Mesodermal cell (in vitro differentiated cells): ENCODE results near the gene EPB41.
"Not testable (repeated sequence)": the region's sequence is repeated elsewhere in the genome, so short reads cannot be mapped to it uniquely, and the experiment has no call there.

ENCODE experiments used
- H3K27ac ChIP-seq: 2 replicates; pipeline ENCODE4 v1.7.0; 2013; ENCODE audit warnings: mild to moderate bottlenecking, low read depth, low read length, moderate library complexity; ENCODE audit not compliant: severe bottlenecking
- H3K36me3 ChIP-seq: 2 replicates; pipeline ENCODE4 v1.7.1; 2013; ENCODE audit warnings: mild to moderate bottlenecking, low read length, moderate library complexity; ENCODE audit not compliant: control insufficient read depth, insufficient read depth
- H3K4me1 ChIP-seq: one replicate; pipeline ENCODE4 v1.7.1; 2013; ENCODE audit warnings: mild to moderate bottlenecking, low read length; ENCODE audit not compliant: insufficient read depth, control insufficient read depth, poor library complexity, severe bottlenecking
- H3K4me3 ChIP-seq: 2 replicates; pipeline ENCODE4 v1.7.0; 2013; ENCODE audit warnings: low read length, control low read depth, mild to moderate bottlenecking; ENCODE audit not compliant: insufficient read depth, poor library complexity, severe bottlenecking; ENCODE audit errors: extremely low read depth
- H3K9me3 ChIP-seq: 2 replicates; pipeline ENCODE4 v1.7.1; 2013; ENCODE audit warnings: mild to moderate bottlenecking, low read length, moderate library complexity; ENCODE audit not compliant: control insufficient read depth
- WGBS, 2 experiments: methylation state at CpG; one replicate each; pipeline ENCODE4 v1.1.5; 2013; ENCODE audit warnings: missing lambda C conversion rate in 2 of 2; ENCODE audit not compliant: insufficient coverage in 2 of 2; 5-methylcytosine and 5-hydroxymethylcytosine counted together

The EPB41 gene

DNA sequence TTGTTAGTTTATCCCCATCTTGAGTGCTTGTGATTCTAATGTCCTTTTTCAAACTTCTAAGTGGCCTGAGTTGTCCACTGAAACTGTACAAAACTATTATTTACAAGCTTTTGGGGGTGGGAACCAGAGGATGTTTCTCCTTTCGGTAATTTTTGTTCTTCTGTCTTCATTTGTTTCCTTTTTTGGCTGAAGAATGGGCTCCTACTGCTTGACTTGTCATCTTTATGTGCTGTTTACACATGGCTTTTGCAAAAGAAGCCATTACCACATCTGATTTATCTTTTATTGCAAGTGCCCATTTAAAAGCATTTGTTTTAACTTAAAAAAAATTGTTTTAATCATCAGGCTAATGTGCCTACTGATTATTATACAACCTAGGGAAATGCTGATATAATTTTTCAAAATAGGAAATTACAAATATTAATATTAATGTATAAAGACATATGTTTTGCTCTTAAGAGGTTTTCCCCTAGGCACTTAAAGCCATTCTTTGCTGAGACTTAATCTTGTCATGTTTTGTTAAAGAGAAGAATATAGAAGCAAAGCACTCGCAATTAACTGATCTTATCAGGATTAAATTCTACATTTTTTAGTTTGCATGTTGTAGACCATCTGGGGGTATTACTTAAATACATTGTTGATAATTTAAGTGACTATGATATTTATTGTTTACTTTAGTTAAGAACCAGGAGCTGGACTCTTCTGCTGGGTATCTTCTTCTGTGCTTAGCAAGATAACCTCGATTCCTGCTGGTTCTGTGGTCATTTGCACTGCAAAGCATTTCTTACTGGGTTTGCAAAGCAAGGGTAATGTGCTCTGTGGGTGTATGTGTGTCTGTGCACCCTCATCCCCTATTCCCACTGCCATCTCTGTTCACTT is 169.2 kb downstream of the EPB41 start:
- Histone ChIP-seq H3K27ac (peak overlapping the region; percentile 34), H3K36me3 (no peaks in the 10 kb centered on the region), H3K4me3 (no peak overlapping the region), H3K9me3 (no peaks in the 10 kb centered on the region), H3K4me1 (peaks cover 4% of the 10 kb centered on the region)
- WGBS, 2 experiments, result 80% methylated on average over 1 of the region's 3 CpGs; no CpG with 5 or more reads in 1 of the 2 experiments

DNA sequence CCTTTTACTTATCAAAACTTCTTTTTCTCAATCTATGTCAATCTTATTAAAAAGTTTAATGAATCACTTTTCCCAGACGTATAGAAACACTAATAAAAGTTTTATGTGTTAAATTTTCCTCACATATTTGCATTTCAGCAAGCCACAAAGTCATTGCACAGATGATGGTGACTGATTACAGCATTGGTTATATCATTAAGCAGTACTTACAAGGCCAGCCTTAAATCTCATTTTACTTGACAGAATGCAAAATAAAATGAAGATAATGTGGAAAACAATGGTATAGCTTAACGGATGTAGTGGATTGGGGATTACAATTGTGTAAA is 169.8 kb downstream of the EPB41 start:
- Histone ChIP-seq H3K4me1 (peaks cover 4% of the 10 kb centered on the region), H3K9me3 (no peaks in the 10 kb centered on the region), H3K36me3 (no peaks in the 10 kb centered on the region), H3K4me3 (no peak overlapping the region), H3K27ac (no peak overlapping the region)
- 89 to 100% methylated on average over 1 of the region's 2 CpGs for WGBS, 2 experiments

DNA sequence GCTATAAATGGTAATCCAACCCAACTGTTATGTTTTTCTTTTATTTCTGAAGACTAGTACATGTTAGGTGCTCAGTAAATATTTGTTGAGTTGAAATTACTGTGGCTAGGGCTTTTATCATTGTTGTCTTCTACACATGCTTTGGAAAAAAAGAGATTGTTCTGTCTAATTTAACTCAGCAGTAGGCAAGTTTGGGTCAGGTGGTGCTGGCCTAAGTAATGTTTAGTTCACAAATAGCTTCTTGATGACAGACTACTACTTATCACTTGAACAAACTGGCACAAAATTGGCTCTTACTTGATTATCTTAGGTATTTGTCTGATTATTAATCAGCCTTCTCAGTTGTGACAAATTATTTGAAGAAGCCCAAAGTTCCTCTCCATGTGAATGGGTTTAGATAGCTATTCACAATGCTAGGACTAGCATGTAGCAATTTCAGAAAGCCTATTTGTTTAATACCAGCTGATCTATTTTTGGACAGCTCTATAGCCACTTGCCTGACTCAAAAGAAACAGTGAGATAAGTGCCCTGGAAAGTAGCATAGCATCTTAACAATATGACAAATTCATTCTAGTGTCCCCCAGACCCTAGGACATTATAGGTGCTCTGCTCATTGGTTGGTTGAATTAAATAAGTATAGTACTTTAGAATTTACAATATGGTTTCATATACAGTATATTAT is 176.7 kb downstream of the EPB41 start:
- no peak overlapping the region for H3K4me3 ChIP-seq
- no peak overlapping the region for H3K27ac ChIP-seq
- no peaks in the 10 kb centered on the region for H3K9me3 ChIP-seq
- no peaks in the 10 kb centered on the region for H3K36me3 ChIP-seq
- H3K4me1 ChIP-seq, result no peaks in the 10 kb centered on the region

DNA sequence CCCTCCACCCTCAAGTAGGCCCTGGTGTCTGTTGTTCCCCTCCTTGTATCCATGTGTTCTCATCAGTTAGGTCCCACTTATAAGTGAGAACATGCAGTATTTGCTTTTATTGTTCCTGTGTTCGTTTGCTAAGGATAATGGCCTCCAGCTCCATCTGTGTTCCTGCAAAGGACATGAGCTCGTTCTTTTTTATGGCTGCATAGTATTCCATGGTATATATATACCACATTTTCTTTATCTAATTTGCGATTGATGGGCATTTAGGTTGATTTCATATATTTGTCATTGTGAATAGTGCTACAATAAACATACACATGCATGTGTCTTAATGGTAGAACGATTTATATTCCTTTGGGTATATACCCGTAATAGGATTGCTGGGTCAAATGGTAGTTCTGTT is 178.3 kb downstream of the EPB41 start:
- not testable (repeated sequence) for H3K27ac ChIP-seq, H3K4me1 ChIP-seq, H3K36me3 ChIP-seq, H3K9me3 ChIP-seq, H3K4me3 ChIP-seq
- 100% methylated on average over 1 of the region's 5 CpGs; no CpG with 5 or more reads in 1 of the 2 experiments for WGBS, 2 experiments

DNA sequence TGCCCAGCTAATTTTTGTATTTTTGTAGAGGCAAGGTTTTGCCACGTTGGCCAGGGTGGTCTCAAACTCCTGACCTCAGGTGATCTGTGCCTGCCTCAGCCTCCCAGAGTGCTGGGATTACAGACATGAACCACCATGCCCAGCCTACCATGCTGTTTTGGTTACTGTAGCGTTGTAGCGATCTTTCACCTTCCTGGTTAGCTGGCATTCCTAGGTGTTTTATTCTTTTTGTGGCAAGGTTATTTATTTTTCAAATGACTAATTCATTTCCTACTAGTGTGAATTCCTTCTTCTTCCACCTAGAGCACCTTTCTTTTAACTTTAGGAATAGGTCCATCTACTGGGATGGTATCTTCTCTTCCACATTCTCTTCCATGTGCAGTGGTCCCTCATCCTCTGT is 180.1 kb downstream of the EPB41 start:
- WGBS, 2 experiments, result 86 to 100% methylated on average over 1 of the region's 3 CpGs
- H3K27ac ChIP-seq, result no peak overlapping the region
- H3K4me1 ChIP-seq, result no peaks in the 10 kb centered on the region
- H3K36me3 ChIP-seq, result peaks cover 2% of the 10 kb centered on the region
- no peaks in the 10 kb centered on the region for H3K9me3 ChIP-seq
- H3K4me3 ChIP-seq, result no peak overlapping the region

DNA sequence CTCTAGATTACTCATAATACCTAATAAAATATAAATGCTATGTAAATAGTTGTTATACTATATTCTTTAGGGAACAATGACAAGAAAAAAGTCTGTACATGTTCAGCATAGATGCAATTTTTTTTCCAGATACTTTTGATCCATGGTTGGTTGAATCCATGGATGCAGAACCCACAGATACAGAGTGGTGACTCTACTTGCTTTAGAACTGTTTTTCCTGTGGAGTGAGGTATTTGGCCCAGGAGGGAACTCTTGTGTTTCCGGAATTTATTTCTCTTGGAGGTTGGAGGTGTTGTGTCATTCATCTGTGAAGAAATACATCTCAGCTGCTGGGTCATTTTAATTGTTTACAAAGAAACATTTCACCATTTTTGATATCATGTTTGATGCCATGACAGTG is 180.6 kb downstream of the EPB41 start:
- Histone ChIP-seq H3K27ac (no peak overlapping the region), H3K36me3 (peaks cover 4% of the 10 kb centered on the region), H3K4me3 (no peak overlapping the region), H3K4me1 (no peaks in the 10 kb centered on the region), H3K9me3 (no peaks in the 10 kb centered on the region)
- no CpG with 5 or more reads among the region's 1 CpG for WGBS, 2 experiments

DNA sequence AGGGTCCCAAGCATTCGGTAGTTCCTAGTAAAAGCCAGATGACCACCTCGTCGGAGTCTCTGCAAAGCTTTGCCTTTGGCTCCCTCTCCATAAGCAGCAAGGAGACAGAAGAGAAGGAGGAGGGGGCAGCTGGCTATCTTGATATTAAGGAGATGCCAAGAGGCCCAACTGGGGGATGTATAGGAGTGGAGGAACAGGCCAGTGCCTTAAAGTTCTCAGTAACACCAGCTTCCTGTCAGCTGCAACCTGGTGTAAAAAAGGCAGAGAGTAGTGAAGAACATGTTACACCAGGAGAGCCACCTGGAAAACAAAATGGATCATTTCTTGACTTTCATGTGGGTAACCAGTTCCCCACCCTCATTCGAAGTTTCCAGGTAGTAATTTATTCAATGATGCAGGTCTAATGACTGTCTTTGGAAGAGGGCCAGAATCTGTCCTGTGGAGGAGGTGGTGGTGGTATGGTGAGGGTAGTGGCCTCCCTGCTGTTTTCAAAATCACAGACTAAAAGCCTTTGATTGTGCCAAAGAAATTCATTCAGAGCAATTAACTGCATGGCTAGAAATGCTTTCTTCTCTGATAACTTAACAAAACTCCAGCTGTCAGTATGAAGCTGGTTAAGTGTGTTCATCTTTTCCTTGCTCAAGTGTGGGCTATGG is 182.0 kb downstream of the EPB41 start:
- H3K9me3 ChIP-seq, result no peaks in the 10 kb centered on the region
- 58 to 81% methylated on average over 4 of the region's 4 CpGs for WGBS, 2 experiments
- peaks cover 9% of the 10 kb centered on the region for H3K36me3 ChIP-seq
- no peak overlapping the region for H3K4me3 ChIP-seq
- H3K4me1 ChIP-seq, result no peaks in the 10 kb centered on the region
- no peak overlapping the region for H3K27ac ChIP-seq

DNA sequence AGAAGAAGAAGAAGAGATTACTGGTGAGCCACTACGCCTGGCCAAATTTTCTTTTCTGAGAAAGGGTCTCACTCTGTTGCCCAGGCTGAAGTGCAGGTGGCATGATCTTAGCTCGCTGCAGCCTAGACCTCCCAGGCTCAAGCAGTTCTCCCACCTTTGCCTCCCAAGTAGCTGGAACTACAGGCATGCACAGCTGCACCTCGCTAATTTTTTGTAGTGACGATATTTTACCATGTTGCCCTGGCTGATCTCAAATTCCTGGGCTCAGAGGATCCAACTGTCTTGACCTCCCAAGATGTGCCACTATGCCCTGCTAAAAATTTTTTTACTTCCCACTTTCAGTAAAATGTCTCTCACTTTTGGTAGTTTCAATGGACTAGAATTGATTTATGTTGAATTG is 184.9 kb downstream of the EPB41 start:
- Histone ChIP-seq H3K36me3 (peaks cover 9% of the 10 kb centered on the region), H3K4me1 (no peaks in the 10 kb centered on the region), H3K4me3 (no peak overlapping the region), H3K27ac (no peak overlapping the region), H3K9me3 (no peaks in the 10 kb centered on the region)
- 98 to 100% methylated on average over 3 to 4 of the region's 4 CpGs for WGBS, 2 experiments

DNA sequence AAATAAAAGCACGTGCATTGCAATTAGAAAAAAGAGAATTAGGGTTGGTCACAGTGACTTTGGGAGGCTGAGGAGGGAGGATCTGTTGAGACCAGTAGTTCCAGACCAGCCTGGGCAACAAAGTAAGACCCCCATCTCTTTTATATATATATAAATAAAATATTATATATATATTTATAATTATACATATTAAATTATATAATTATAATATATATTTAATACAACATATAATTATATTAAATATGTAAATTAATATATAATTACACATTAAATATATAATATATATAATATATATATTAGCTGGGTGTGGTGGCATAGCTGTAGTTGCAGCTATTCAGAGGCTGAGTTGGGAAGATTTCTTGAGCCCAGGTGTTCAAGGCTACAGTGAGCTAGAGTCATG is 186.1 kb downstream of the EPB41 start:
- no CpG with 5 or more reads among the region's 1 CpG for WGBS, 2 experiments
- H3K4me3 ChIP-seq, result no peak overlapping the region
- H3K36me3 ChIP-seq, result peaks cover 9% of the 10 kb centered on the region
- no peaks in the 10 kb centered on the region for H3K4me1 ChIP-seq
- H3K27ac ChIP-seq, result no peak overlapping the region
- no peaks in the 10 kb centered on the region for H3K9me3 ChIP-seq

DNA sequence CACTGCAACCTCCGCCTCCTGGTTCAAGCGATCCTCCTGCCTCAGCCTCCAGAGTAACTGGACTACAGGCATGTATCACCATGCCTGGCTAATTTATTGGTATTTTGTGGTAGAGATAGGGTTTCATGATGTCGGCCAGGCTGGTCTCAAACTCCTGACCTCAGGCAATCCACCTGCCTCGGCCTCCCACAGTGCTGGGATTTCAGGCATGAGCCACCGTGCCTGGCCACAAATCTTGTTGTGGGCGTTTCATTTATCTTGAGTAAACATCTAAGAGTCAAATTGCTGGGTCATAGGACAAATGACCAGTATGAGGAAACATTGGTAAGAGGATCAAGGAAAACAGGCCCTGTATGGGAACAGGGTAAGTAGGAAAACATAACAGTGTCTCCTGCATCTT is 191.5 kb downstream of the EPB41 start:
- H3K36me3 ChIP-seq, result no peaks in the 10 kb centered on the region
- 88 to 96% methylated on average over 6 of the region's 6 CpGs for WGBS, 2 experiments
- no peaks in the 10 kb centered on the region for H3K9me3 ChIP-seq
- no peak overlapping the region for H3K27ac ChIP-seq
- no peaks in the 10 kb centered on the region for H3K4me1 ChIP-seq
- no peak overlapping the region for H3K4me3 ChIP-seq

DNA sequence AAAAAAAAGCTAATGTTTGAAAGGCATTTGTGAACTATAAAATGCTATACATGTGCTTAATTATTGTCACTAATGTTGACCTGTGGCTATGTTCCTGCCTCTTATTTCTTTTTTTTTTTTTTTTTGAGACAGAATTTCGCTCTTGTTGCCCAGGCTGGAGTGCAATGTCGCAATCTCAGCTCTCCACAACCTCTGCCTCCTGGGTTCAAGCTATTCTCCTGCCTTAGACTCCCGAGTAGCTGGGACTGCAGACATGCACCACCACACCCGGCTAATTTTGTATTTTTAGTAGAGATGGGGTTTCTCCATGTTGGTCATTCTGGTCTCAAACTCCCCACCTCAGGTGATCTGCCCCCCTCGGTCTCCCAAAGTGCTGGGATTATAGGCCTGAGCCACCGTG is 193.7 kb downstream of the EPB41 start:
- H3K4me3 ChIP-seq, H3K4me1 ChIP-seq, H3K9me3 ChIP-seq, H3K36me3 ChIP-seq, H3K27ac ChIP-seq: not testable (repeated sequence)
- 100% methylated on average over 1 to 2 of the region's 6 CpGs for WGBS, 2 experiments
